IMR-90 (cell line): Measurements from ENCODE around the gene CCN5. TPM values are rescaled to one million over a fixed set of nuclear protein-coding genes. Genes with fewer than 3 reads are reported as not detected.

ENCODE experiments used
- ATAC-seq: fragments of 200-7000 bp; cut with Tn5 transposase; 2 replicates; pipeline ENCODE4 v1.9.1; 2020; ENCODE audit warnings: low read depth, mild to moderate bottlenecking, moderate library complexity
- BruUV-seq: library from RNA; stranded (reverse); fragments of 400-500 nt; replicated peaks from 2 replicates; lab custom pipeline; 2021; lab: Mats Ljungman, UMichigan
- CTCF ChIA-PET: fragments of 300-600 bp; formaldehyde crosslinking; extraction: SDS; loops from one replicate; lab custom pipeline; 2021; ENCODE audit warnings: antibody characterized with exemption; lab: Yijun Ruan, JAX
- POLR2A ChIA-PET: fragments of 300-600 bp; sonication (Branson Sonifier 250); formaldehyde crosslinking; loops from one replicate; lab custom pipeline; 2022; ENCODE audit warnings: antibody characterized with exemption; ENCODE audit not compliant: unreplicated experiment; lab: Charles Lee
- DNase-seq: peaks from one replicate; pipeline ENCODE4 v3.0.0; 2013
- H2AFZ ChIP-seq: replicated peaks from 2 replicates; pipeline ENCODE3; 2013; ENCODE audit warnings: low read length, mild to moderate bottlenecking; ENCODE audit not compliant: poor library complexity
- H2AK5ac ChIP-seq: 2 replicates; pipeline ENCODE4 v1.6.1; 2013; ENCODE audit warnings: low read depth, low read length, inconsistent platforms
- H2AK9ac ChIP-seq: replicated peaks from 2 replicates; pipeline ENCODE3; 2013; ENCODE audit warnings: mild to moderate bottlenecking, low read depth, low read length, moderate library complexity; ENCODE audit not compliant: poor library complexity
- H2BK120ac ChIP-seq: 2 replicates; pipeline ENCODE4 v1.6.1; 2013; ENCODE audit warnings: low read depth, low read length, inconsistent platforms
- H2BK15ac ChIP-seq: 3 replicates; pipeline ENCODE4 v1.6.1; 2013; ENCODE audit warnings: low read depth, low read length, inconsistent platforms
- H2BK20ac ChIP-seq: 2 replicates; pipeline ENCODE4 v1.6.1; 2013; ENCODE audit warnings: low read depth, mild to moderate bottlenecking, inconsistent platforms, low read length, moderate library complexity
- H2BK5ac ChIP-seq: 2 replicates; pipeline ENCODE4 v1.6.1; 2013; ENCODE audit warnings: mild to moderate bottlenecking, low read depth, low read length, inconsistent platforms; ENCODE audit not compliant: poor library complexity, severe bottlenecking
- H3K14ac ChIP-seq: replicated peaks from 2 replicates; pipeline ENCODE4 v1.6.1; 2013; ENCODE audit warnings: low read depth, low read length, inconsistent platforms
- H3K18ac ChIP-seq: 2 replicates; pipeline ENCODE4 v1.6.1; 2013; ENCODE audit warnings: low read depth, low read length, control low read depth
- H3K23ac ChIP-seq: 2 replicates; pipeline ENCODE4 v1.6.1; 2013; ENCODE audit warnings: low read depth, low read length, inconsistent platforms
- H3K27ac ChIP-seq: 2 replicates; pipeline ENCODE4 v1.5.1; 2013; ENCODE audit warnings: mild to moderate bottlenecking, control low read depth, low read length; ENCODE audit not compliant: insufficient read depth
- H3K27me3 ChIP-seq: 2 replicates; pipeline ENCODE4 v1.6.1; 2013; ENCODE audit warnings: low read length; ENCODE audit not compliant: control insufficient read depth, insufficient read depth
- H3K36me3 ChIP-seq: 2 replicates; pipeline ENCODE4 v1.6.1; 2013; ENCODE audit warnings: low read length, mixed read lengths; ENCODE audit not compliant: control insufficient read depth, insufficient read depth
- H3K4ac ChIP-seq: 2 replicates; pipeline ENCODE4 v1.6.1; 2013; ENCODE audit warnings: low read depth, low read length, inconsistent platforms
- H3K4me1 ChIP-seq: 2 replicates; pipeline ENCODE4 v1.6.1; 2013; ENCODE audit warnings: low read length, mixed read lengths; ENCODE audit not compliant: control insufficient read depth, insufficient read depth
- H3K4me2 ChIP-seq: 2 replicates; pipeline ENCODE4 v1.6.1; 2013; ENCODE audit warnings: low read depth, mild to moderate bottlenecking, control low read depth, low read length, moderate library complexity
- H3K4me3 ChIP-seq: 2 replicates; pipeline ENCODE4 v1.5.1; 2013; ENCODE audit warnings: low read depth, mild to moderate bottlenecking, control low read depth, low read length, moderate library complexity; ENCODE audit not compliant: insufficient read depth
- H3K56ac ChIP-seq: 2 replicates; pipeline ENCODE4 v1.6.1; 2013; ENCODE audit warnings: low read length, inconsistent platforms; ENCODE audit not compliant: insufficient read depth; ENCODE audit errors: extremely low read depth
- H3K79me1 ChIP-seq, 2 experiments: 2 replicates each; pipeline ENCODE4 v1.6.1; 2013; ENCODE audit warnings: low read length in 2 of 2, inconsistent platforms in 1 of 2, low read depth in 1 of 2
- H3K9ac ChIP-seq: 2 replicates; pipeline ENCODE4 v1.6.1; 2013; ENCODE audit warnings: low read depth, low read length, control low read depth
- H3K9me1 ChIP-seq: 2 replicates; pipeline ENCODE4 v1.6.1; 2013; ENCODE audit warnings: low read length, inconsistent platforms; ENCODE audit not compliant: insufficient read depth
- H3K9me3 ChIP-seq: 2 replicates; pipeline ENCODE4 v1.6.1; 2013; ENCODE audit warnings: low read length; ENCODE audit not compliant: control insufficient read depth, insufficient read depth
- H4K20me1 ChIP-seq: 2 replicates; pipeline ENCODE4 v1.6.1; 2013; ENCODE audit warnings: low read length, inconsistent platforms; ENCODE audit not compliant: insufficient read depth
- H4K5ac ChIP-seq: 2 replicates; pipeline ENCODE4 v1.6.1; 2013; ENCODE audit warnings: mild to moderate bottlenecking, low read depth, low read length, control low read depth
- H4K8ac ChIP-seq, 2 experiments: 2 replicates each; pipeline ENCODE4 v1.6.1; 2013; ENCODE audit warnings: low read depth in 2 of 2, low read length in 2 of 2, control low read depth in 1 of 2, inconsistent platforms in 1 of 2
- H4K91ac ChIP-seq: 2 replicates; pipeline ENCODE4 v1.6.1; 2013; ENCODE audit warnings: low read depth, low read length, inconsistent platforms; ENCODE audit not compliant: insufficient read depth
- BHLHE40 ChIP-seq: fragments of 150-350 bp; IDR thresholded peaks from 2 replicates; pipeline ENCODE4 v1.6.1; 2016; ENCODE audit warnings: mild to moderate bottlenecking, low read depth, low read length
- CEBPB ChIP-seq: IDR thresholded peaks from 2 replicates; pipeline ENCODE4 v1.6.1; 2012; ENCODE audit warnings: low read depth, low read length, improper control_type of control experiment
- CHD1 ChIP-seq: IDR thresholded peaks from 2 replicates; pipeline ENCODE4 v1.6.1; 2012; ENCODE audit warnings: low read depth, low read length, improper control_type of control experiment
- MAZ ChIP-seq: IDR thresholded peaks from 2 replicates; pipeline ENCODE4 v1.6.1; 2012; ENCODE audit warnings: low read depth, mild to moderate bottlenecking, low read length, improper control_type of control experiment, moderate library complexity, borderline replicate concordance
- POLR2A ChIP-seq: IDR thresholded peaks from 2 replicates; pipeline ENCODE4 v1.6.1; 2012; ENCODE audit warnings: mild to moderate bottlenecking, low read depth, low read length
- RAD21 ChIP-seq: IDR thresholded peaks from 2 replicates; pipeline ENCODE4 v1.6.1; 2012; ENCODE audit warnings: low read length, improper control_type of control experiment
- SMC3 ChIP-seq: fragments of 150-350 bp; IDR thresholded peaks from 2 replicates; pipeline ENCODE4 v1.6.1; 2016; ENCODE audit warnings: low read depth, mild to moderate bottlenecking, antibody characterized with exemption, low read length, moderate library complexity
- USF2 ChIP-seq: fragments of 150-350 bp; IDR thresholded peaks from 2 replicates; pipeline ENCODE4 v1.6.1; 2017; ENCODE audit warnings: mild to moderate bottlenecking, antibody characterized with exemption, low read length, low read depth
- WGBS, 2 experiments: methylation state at CpG; one replicate each; pipeline versions ENCODE4 v1.1.5 to v1.1.7; 2013; ENCODE audit warnings: missing lambda C conversion rate in 2 of 2; ENCODE audit not compliant: insufficient read length in 1 of 2; ENCODE audit errors: extremely low coverage in 2 of 2; 5-methylcytosine and 5-hydroxymethylcytosine counted together
- dilution Hi-C: fragments of 300-500 bp; cut with HindIII; formaldehyde crosslinking; loops from one replicate; pipeline ENCODE4 v1.14.3; 2018; ENCODE audit warnings: low sequenced_read_pairs; ENCODE audit not compliant: unreplicated experiment
- in situ Hi-C: fragments of 300-500 bp; cut with MboI; formaldehyde crosslinking; loops from 3 replicates; pipeline ENCODE4 v1.14.3; 2019; ENCODE audit warnings: low sequenced_read_pairs, inconsistent platforms, mixed read lengths
- intact Hi-C: fragments of 100-400 bp; cut with micrococcal nuclease; formaldehyde crosslinking; loops from 2 replicates; pipeline ENCODE4 v1.10.0; 2022
- polyA plus RNA-seq, 3 experiments: library from polyadenylated mRNA; depleted of rRNA; stranded (reverse); fragments of >200 nt; gene quantifications; 2 replicates each; pipeline ENCODE4 v1.2.3, GENCODE V29; 2012; ENCODE audit warnings: low replicate concordance in 1 of 3
- total RNA-seq: library from RNA; depleted of rRNA; stranded (reverse); fragments of >200 nt; gene quantifications from 2 replicates; pipeline ENCODE4 v1.2.3, GENCODE V29; 2012

Gene CCN5
- total and polyA plus RNA-seq, 2 of the 4 experiments (the other 2 are of a cell fraction) = not detected

DNA sequence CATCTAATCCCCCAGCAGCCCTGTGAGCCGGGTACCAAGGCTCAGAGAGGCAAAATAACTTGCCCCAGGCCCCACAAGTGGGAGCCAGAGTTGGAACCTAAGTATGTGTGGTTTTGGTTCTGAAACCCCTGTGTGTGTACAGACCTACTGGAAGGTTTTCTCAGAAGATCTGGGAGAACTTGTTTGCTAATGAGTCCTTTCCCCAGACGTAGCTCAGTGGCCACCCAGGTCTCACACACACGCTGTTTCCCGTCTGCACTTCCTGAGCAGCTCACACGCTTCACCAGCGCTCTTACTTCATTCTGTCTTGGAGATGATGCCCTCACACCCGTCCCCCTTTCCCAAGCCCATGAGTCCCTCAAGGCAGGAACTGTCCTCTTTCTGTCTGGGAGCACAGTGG, 8.2 kb downstream of the CCN5 start:
- no peak overlapping the region for H3K18ac ChIP-seq
- H2AK5ac ChIP-seq = peak overlapping the region; percentile 53; the same call in 1 of the 2 replicates
- no peak overlapping the region for H3K4me3 ChIP-seq
- no peak overlapping the region for H2AFZ ChIP-seq
- H3K4me1 ChIP-seq = peaks cover 7% of the 10 kb centered on the region
- H4K8ac ChIP-seq = no peak overlapping the region
- peak overlapping the region; percentile 20; the same call in 1 of the 3 replicates for H2BK15ac ChIP-seq
- H3K27me3 ChIP-seq = no peaks in the 10 kb centered on the region; the same call in 1 of the 2 replicates
- ATAC-seq = no peak
- intact Hi-C loops = no loop called here
- H3K14ac ChIP-seq = 0 out of 2 replicates have a peak overlapping the region, but pooled peaks have one; percentile 17
- in situ Hi-C loops = no loop called here
- H2BK120ac ChIP-seq = peak overlapping the region; percentile 8; the same call in 1 of the 2 replicates
- H2AK9ac ChIP-seq = no peak overlapping the region
- no peak overlapping the region; the same call in 1 of the 2 replicates for H4K5ac ChIP-seq
- peak overlapping the region; percentile 14; the same call in 1 of the 2 replicates for H4K91ac ChIP-seq
- H3K9ac ChIP-seq = no peak overlapping the region
- 0 out of 2 replicates have a peak overlapping the region, but pooled peaks have one; percentile 18 for H2BK20ac ChIP-seq
- H2BK5ac ChIP-seq = no peak overlapping the region
- H3K27ac ChIP-seq = no peak overlapping the region
- no peaks in the 10 kb centered on the region; the same call in 1 of the 2 replicates for H4K20me1 ChIP-seq
- TF ChIP-seq USF2 = no peak
- no peak for TF ChIP-seq POLR2A
- TF ChIP-seq BHLHE40 = no peak
- no peak for TF ChIP-seq SMC3
- TF ChIP-seq MAZ = no peak
- TF ChIP-seq RAD21 = no peak
- no peak for TF ChIP-seq CEBPB
- TF ChIP-seq CHD1 = no peak
- H3K9me3 ChIP-seq = no peaks in the 10 kb centered on the region
- H3K23ac ChIP-seq = no peak overlapping the region
- dilution Hi-C loops = no loop called here
- no peak for DNase-seq
- peaks cover 5% of the 10 kb centered on the region; the same call in 1 of the 2 replicates for H3K9me1 ChIP-seq
- CTCF ChIA-PET = interaction anchor here (0.6 kb wide), 1 partner anchor 1091 kb away, joined by 4 read pairs; no protein-coding TSS in a partner anchor
- WGBS, 2 experiments = 92% methylated on average over 4 of the region's 7 CpGs; no CpG with 5 or more reads in 1 of the 2 experiments
- no TSS peak for BruUV-seq
- no peak overlapping the region for H3K56ac ChIP-seq
- no peak overlapping the region; the same call in 1 of the 2 replicates for H3K4ac ChIP-seq
- H3K79me1 ChIP-seq = no peaks in the 10 kb centered on the region
- no peaks in the 10 kb centered on the region for H3K36me3 ChIP-seq
- H3K4me2 ChIP-seq = no peak overlapping the region
- POLR2A ChIA-PET = no interaction called here
